Measurements from ENCODE around the gene GLT1D1. TPM values are rescaled to one million over a fixed set of nuclear protein-coding genes. Genes with fewer than 3 reads are reported as not detected.

Gene GLT1D1
- total RNA-seq, 6 experiments from 2014 or later = not detected

DNA sequence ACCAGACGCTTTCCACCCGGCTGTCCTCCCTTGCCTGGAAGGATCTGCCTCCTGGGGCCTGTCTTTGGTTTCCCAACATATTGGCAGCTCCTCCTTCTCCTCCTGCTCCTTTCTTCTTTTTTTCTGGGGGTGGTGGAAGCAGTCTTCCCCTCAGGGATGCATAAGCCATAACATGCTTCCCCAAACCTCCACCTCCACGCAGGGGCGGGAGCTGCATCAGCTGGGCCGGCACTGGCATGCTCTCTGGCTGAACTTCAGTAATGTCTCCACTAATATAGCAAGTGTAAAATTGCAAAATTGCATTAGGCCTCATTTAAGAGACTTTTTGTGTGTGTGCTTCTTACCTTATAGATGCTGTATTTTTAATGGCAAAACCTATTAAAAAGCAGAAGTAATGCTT lies 58.6 kb downstream of the GLT1D1 start:
- DNase-seq = no peak
- Mint-ChIP-seq H3K27me3 (ENCODE audit: insufficient read depth) (0 out of 2 replicates have a peak, but pooled peaks cover 2% of the 10 kb centered on the region), H3K4me1 (ENCODE audit: low read depth) (no peaks in the 10 kb centered on the region), H3K9me3 (peaks cover 29% of the 10 kb centered on the region), H3K27ac (no peak overlapping the region), H3K4me3 (no peak overlapping the region), H3K36me3 (ENCODE audit: low read depth) (peaks cover 5% of the 10 kb centered on the region; the same call in 1 of the 2 replicates)
- no peak for TF ChIP-seq CTCF (IDR thresholded peaks at IDR 0.05)

- peaks cover 25% of the 10 kb centered on the region for H3K9me3 Mint-ChIP-seq
- H3K36me3 Mint-ChIP-seq (ENCODE audit: low read depth) = no peaks in the 10 kb centered on the region
- DNase-seq = no peak
- no peak overlapping the region for H3K4me3 Mint-ChIP-seq
- TF ChIP-seq CTCF (IDR thresholded peaks at IDR 0.05) = no peak
- H3K27ac Mint-ChIP-seq = no peak overlapping the region
- no peaks in the 10 kb centered on the region for H3K4me1 Mint-ChIP-seq (ENCODE audit: low read depth)
- H3K27me3 Mint-ChIP-seq (ENCODE audit: insufficient read depth) = 0 out of 2 replicates have a peak, but pooled peaks cover 2% of the 10 kb centered on the region
Measured at GRCh38 chr12:128914908-128915563, 61.8 kb downstream of the GLT1D1 start.

DNA sequence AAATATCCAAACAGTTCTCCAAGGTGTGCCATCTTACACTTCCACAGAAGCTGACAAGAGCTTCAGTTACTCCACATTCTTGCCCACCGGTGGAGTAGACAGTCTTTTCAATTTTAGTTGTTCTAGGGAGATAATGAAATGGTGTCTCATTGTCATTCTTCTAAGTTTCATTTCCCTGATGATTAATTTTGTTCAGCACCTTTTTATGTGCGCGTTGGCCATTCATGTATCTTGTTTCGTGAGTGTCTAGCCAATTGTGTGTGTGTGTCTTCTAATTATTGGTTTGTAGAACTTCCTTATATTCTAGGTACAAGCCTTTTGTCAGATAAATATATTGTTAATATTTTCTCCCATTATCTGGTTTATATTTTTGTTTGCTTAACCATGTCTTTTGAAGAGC lies 63.1 kb downstream of the GLT1D1 start:
- Mint-ChIP-seq H3K9me3 (peaks cover 21% of the 10 kb centered on the region), H3K27ac (no peak overlapping the region), H3K4me1 (ENCODE audit: low read depth) (no peaks in the 10 kb centered on the region), H3K36me3 (ENCODE audit: low read depth) (no peaks in the 10 kb centered on the region), H3K27me3 (ENCODE audit: insufficient read depth) (0 out of 2 replicates have a peak, but pooled peaks cover 2% of the 10 kb centered on the region), H3K4me3 (no peak overlapping the region)
- no peak for DNase-seq
- no peak for TF ChIP-seq CTCF (IDR thresholded peaks at IDR 0.05)

DNA sequence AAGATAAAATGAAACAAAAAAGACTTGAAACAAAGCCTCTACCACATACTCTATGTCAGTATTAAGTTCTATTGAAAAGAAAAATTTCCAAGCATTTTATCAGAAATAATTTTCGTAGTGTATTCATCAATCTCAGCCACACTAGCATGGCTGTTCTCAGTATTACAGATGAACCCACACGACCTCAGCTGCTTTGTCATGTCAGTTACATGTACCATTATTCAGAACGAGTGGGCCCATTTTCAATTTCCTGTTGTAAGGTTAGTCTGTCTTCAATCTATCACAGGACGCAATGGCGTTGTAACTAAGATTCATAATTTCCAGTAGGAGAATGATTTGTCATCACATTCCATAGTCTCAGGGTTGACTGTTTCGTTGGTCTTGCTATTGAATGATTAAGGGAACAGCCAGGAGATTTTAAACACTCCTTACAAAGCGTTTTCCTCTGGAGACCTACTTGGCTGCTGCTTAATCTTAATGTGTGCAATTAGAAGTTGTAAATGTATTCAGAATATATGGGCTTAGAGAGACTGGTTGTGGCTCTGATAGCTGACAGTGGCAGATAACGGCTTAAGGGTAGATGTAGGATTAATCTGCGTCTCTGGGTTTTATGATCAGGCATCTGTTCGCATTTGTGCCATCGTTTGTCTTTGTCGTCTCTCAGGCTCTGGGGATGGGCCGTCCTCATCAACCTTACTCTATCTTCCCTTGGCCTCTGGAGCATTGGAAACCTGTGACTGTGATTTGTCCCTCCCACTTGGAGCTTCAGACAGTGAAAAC lies 65.4 kb downstream of the GLT1D1 start:
- Mint-ChIP-seq H3K27ac (no peak overlapping the region), H3K27me3 (ENCODE audit: insufficient read depth) (0 out of 2 replicates have a peak, but pooled peaks cover 2% of the 10 kb centered on the region), H3K9me3 (peaks cover 19% of the 10 kb centered on the region; the same call in 1 of the 2 replicates), H3K4me1 (ENCODE audit: low read depth) (no peaks in the 10 kb centered on the region), H3K36me3 (ENCODE audit: low read depth) (no peaks in the 10 kb centered on the region), H3K4me3 (no peak overlapping the region)
- TF ChIP-seq CTCF (IDR thresholded peaks at IDR 0.05) = no peak
- no peak for DNase-seq

DNA sequence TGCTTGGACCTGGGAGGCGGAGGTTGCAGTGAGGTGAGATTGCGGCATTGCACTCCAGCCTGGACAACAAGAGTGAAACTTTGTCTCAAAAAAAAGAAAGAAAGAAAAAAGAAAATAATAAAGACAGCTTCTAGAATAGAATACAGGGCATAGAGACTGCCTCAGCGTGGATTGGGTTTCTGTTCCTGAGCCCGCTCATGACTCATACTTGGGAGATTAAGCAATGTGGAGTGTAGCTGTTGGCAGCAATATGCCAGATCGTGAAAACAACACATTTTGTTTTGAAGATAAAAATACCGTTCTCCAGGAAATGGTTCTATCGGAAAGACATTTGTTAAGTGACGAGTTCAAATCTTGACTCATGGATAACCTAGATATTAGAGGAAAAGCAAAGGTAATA lies 67.2 kb downstream of the GLT1D1 start:
- no peaks in the 10 kb centered on the region for H3K36me3 Mint-ChIP-seq (ENCODE audit: low read depth)
- peak; percentile 37 for DNase-seq
- H3K4me1 Mint-ChIP-seq (ENCODE audit: low read depth) = no peaks in the 10 kb centered on the region

More for the DNA sequence above, 67.2 kb downstream of the GLT1D1 start:
- no peak overlapping the region for H3K27ac Mint-ChIP-seq
- no peak for TF ChIP-seq CTCF (IDR thresholded peaks at IDR 0.05)
- H3K4me3 Mint-ChIP-seq = no peak overlapping the region
- H3K27me3 Mint-ChIP-seq (ENCODE audit: insufficient read depth) = no peaks in the 10 kb centered on the region
- peaks cover 14% of the 10 kb centered on the region; the same call in 1 of the 2 replicates for H3K9me3 Mint-ChIP-seq

Data from HFFc6 (cell line).